Mammary epithelial cell (primary cell): ENCODE measurements around the gene SMAD9.

Source experiments
- CTCF ChIP-seq, 2 donors: IDR thresholded peaks in 1 of 2; conservative IDR thresholded peaks in 1 of 2; 2 replicates each; pipeline ENCODE4 v1.5.1; 2011 to 2012; ENCODE audit warnings: inconsistent platforms in 2 of 2, low read length in 2 of 2, mild to moderate bottlenecking in 2 of 2, control low read depth in 1 of 2, low read depth in 1 of 2; ENCODE audit not compliant: insufficient read depth in 1 of 2; ENCODE audit errors: extremely low read depth in 1 of 2
- EZH2 ChIP-seq: IDR thresholded peaks from 2 replicates; pipeline ENCODE4 v1.6.1; 2012; ENCODE audit warnings: low read length, inconsistent platforms, borderline replicate concordance

- TF ChIP-seq CTCF (conservative IDR thresholded peaks at IDR 0.05 in 1 of 2, IDR thresholded peaks at IDR 0.05 in 1 of 2; ENCODE audit: extremely low read depth in 1 of 2, insufficient read depth in 1 of 2, low read depth in 1 of 2, low read length in 2 of 2) (no peak), EZH2 (no peak)
These were observed 85.7 kb downstream of the SMAD9 start for GRCh38 chr13:36834299-36834698.
